ENCODE measurements around the gene MFF.
"Not testable (repeated sequence)": the region's sequence is repeated elsewhere in the genome, so short reads cannot be mapped to it uniquely, and the experiment has no call there.

Gene MFF

GRCh38 chr2:227379095-227379494, 54.0 kb downstream of the MFF start, which contains the start of gene TM4SF20:
Gene TM4SF20 (minus strand): TSS chr2:227379306. CDS start chr2:227379268, 38 bp downstream.
- DNase-seq: no peak

DNA sequence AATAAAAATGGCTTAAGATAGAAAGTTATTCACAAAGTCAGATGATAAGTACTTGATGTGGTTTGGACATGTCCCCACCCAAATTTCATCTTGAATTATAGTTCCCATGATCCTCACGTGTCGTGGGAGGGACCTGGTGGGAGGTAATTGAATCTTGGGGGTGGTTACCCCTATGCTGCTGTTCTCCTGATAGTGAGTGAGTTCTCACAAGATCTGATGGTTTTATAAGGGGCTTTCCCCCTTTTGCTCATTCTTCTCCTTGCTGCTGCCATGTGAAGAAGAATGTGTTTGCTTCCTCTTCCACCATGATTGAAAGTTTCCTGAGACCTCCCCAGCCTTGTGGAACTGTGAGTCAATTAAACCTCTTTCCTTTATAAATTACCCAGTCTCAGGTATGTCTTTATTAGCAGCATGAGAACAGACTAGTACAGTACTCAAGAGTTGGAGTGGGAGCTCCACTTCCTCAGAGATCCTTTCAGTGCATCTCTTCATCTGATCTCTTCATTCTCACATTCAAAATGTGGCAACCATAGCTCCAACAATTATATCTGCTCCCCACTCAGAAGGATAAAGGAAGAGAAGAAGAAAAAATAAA, 57.3 kb downstream of the MFF start:
- DNase-seq: not testable (repeated sequence)

- no peak for DNase-seq
These were observed 58.6 kb downstream of the MFF start for GRCh38 chr2:227383686-227384085.

GRCh38 chr2:227386630-227387029, 61.6 kb downstream of the MFF start:
- DNase-seq: no peak

DNA sequence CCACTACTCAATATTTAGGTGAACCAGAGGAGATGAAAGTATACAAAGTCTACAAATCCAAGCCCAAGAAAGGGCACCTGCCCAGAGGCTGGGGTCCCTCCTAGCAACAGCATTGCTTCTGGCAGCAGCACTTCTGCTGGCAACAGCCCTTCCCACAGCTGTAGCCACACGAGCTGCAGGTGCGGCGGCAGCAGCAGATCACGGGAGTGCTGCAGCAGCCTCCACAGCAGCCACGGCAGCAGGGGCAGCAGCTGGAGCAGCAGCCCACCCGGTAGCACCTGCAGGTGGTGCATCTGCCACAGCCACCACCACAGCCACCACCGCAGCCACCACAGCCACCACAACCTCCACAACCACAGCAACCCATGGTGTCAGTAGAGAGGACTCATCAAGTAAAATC, 62.5 kb downstream of the MFF start, which contains the start of gene SCYGR1:
Gene SCYGR1 (minus strand): TSS at position 367 of the 400 bp plus-strand sequence. CDS start 0 bp downstream, at position 367.
- DNase-seq: not testable (repeated sequence)

DNA sequence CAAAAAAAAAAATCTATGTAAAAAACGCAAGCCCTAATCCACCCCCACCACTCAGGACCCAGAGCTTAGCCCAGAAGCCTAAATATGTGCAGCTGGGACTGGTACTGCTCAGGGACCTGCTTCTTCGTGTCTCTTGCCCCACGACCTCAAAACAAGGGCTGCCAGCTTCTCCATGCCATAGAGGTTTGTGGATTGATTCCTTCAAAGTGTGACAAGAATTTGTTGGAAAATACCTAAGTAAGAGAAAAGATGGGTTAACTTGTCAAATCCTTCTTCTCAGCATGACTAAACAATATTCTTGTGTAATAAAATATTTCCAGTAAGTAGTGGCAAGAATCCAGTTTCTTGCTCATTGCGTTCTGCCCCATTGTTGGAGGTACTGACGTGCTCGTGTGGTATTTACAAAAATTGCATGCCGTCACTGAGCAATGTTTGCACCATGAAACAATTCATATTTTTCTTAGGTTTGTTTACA, 63.5 kb downstream of the MFF start:
- DNase-seq: no peak

GRCh38 chr2:227389231-227389630, 64.2 kb downstream of the MFF start:
- no peak for DNase-seq

- no peak for DNase-seq
These were observed 64.6 kb downstream of the MFF start for GRCh38 chr2:227389661-227390060.

- no peak for DNase-seq
These were observed 65.6 kb downstream of the MFF start for GRCh38 chr2:227390468-227391256.

DNA sequence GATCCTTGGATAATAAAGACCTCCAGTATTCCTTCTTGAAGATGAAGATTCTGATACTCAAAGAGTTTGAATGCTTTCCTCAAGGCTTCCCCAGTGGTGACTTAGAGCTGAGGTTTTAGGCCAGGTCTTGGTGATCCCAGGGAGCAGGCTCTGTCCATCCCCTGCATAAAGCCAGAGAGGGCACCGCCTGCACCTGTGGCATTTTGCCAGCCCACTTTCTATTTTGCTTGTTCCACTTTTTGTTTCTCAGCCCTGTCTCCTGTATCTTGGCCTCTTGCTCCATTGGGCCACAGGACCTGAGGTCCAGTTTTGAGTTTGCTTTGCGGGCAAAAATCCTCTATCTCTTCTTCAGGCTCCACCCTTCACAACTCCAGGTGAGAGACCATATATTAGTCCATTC, 69.3 kb downstream of the MFF start:
- no peak for DNase-seq

DNA sequence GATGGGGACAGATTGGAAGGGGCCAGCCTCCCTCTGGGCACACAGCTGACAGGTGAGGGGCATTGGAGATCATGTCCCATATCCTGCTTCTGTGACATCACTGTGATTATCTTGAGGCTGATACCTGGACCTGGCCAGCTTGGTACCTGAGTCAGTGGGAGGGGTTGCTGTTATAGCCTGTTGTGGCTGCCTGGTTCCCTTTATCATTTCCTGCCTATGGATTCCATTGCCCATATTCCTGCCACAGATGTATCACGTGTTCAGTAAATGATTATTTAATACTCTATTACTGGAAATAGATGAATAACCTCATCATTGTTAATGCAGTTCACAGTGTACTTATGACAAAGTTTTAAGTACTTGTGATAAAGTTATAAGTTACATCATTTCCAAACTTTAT, 70.5 kb downstream of the MFF start:
- DNase-seq: no peak

DNA sequence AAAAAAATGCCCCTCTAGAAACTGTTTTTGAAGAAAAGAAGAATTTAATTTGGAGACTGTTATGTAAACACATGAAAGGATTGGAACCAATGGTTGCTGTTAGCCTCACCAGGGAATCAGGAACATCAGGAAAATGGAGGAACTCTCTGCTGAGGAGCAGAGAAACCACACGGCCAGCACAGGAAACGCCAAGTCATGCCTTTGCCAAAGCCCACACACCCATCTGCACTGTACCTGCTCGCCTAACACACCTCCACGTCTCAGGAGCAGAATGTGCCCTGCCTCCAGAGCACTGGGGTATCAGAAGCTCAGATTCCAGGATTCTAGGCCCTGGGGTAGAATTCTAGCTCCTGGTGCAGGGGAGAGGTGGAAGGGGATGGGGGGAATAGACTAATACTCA, 72.5 kb downstream of the MFF start:
- no peak for DNase-seq

DNA sequence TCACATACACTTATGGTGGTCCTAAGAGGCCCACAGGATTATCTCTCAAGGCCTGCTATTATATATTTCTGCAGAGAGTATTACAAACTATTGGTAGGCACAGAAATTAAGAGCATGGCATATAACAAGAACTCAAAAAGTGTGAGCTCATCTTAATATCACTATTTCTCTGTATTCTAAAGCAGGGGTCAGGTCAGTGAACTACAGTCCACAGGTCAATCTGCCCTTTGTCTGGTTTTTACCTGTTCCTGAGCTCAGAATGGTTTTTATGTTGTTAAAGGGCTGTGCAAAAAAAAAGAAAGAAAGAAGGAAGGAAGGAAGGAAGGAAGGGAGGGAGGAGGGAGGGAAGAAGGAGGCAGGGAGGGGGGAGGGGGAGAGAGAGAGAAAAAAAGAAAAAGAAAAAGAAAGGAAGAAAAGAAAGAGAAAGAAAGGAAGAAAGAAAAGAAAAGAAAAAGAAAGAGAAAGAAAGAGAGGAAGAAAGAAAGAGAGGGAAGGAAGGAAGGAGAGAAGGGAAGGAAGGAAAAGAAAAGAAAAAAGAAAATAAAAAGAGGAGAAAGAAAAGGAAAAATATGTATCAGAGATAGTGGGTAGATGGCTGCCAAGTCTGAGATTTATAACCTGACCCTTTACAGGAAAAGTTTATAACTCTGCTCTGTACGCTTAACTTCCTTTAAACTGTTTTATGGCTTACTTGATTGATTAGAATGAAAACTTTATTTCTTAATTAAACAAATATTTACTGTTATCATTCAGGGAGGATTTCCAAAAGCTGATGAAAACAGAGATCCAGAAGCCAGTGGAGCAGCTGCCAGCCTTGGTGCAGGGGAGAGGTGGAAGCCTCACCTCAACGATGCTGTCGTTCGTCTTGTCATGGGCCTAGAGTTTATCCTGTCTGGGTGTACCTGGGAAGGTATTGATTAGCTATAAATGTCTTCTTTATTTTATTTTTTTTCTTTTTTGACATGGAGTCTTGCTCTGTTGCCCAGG, 73.9 kb downstream of the MFF start:
- DNase-seq: no peak

DNA sequence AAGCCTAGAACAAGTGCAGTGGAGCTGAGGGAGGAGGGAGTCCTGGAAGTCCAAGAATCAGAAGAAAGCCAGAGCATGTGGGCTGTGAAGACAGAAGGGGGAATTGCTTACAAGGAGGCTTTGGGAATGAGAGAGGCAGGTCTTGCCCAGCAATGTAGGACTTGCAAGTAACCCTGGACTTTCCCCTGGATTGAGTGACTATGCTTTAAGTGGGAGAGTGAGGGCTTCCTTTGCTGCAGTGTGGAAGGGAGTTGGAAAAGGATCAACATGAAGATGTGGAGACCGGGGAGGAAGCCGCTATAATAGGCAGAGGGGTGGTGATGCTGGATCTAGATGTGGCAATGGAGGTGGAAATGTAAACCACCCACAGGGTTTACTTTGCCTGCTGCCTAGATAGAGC, 76.5 kb downstream of the MFF start:
- DNase-seq: no peak

GRCh38 chr2:227402321-227402720, 77.3 kb downstream of the MFF start:
- DNase-seq: no peak

- DNase-seq: no peak
These were observed 77.9 kb downstream of the MFF start for GRCh38 chr2:227402959-227403358.

- DNase-seq: no peak
These were observed 79.7 kb downstream of the MFF start for GRCh38 chr2:227404585-227405271.

- DNase-seq: no peak
These were observed 81.4 kb downstream of the MFF start for GRCh38 chr2:227406177-227407031.
